Prostate gland (tissue), 2 donors: ENCODE data around the gene MMP19. TPM values are rescaled to one million over a fixed set of nuclear protein-coding genes. Genes with fewer than 3 reads are reported as not detected.

Experiments used
- DNase-seq: peaks from one replicate; pipeline ENCODE4 v3.0.0-alpha.2; 2019; ENCODE audit warnings: low spot score
- H3K27ac ChIP-seq, 2 donors: fragments of 200-600 bp; sonication (generic); 2 replicates each; pipeline ENCODE4 v1.5.1; 2017 to 2019
- H3K27me3 ChIP-seq: fragments of 200-600 bp; sonication (generic); replicated peaks from 2 replicates; pipeline ENCODE4 v1.5.1; 2019; ENCODE audit not compliant: insufficient read depth
- H3K36me3 ChIP-seq, 2 donors: fragments of 200-600 bp; sonication (generic); 1 replicate in 1 of 2; 2 replicates in 1 of 2; pipeline versions ENCODE4 v1.5.1 to v1.8.1; 2017 to 2019
- H3K4me1 ChIP-seq: fragments of 200-600 bp; sonication (generic); replicated peaks from 2 replicates; pipeline ENCODE4 v1.5.1; 2019
- H3K4me3 ChIP-seq, 2 donors: fragments of 200-600 bp; sonication (generic); 2 replicates each; pipeline ENCODE4 v1.5.1; 2017 to 2019
- H3K9me3 ChIP-seq: fragments of 200-600 bp; sonication (generic); 2 replicates; pipeline ENCODE4 v1.5.1; 2017
- CTCF ChIP-seq, 4 experiments: fragments of 200-600 bp in 2 of 4; fragments of 450-650 bp in 2 of 4; sonication (generic) in 2 of 4; IDR thresholded peaks; 1 replicate in 3 of 4; 2 replicates in 1 of 4; pipeline ENCODE4 v1.5.1; 2016 to 2019; ENCODE audit warnings: antibody characterized with exemption in 4 of 4, mild to moderate bottlenecking in 2 of 4, moderate library complexity in 2 of 4
- POLR2A ChIP-seq: fragments of 450-650 bp; IDR thresholded peaks from one replicate; pipeline ENCODE4 v1.6.1; 2016; ENCODE audit warnings: antibody characterized with exemption, mild to moderate bottlenecking
- POLR2AphosphoS5 ChIP-seq: sonication (generic); formaldehyde crosslinking; IDR thresholded peaks from one replicate; pipeline ENCODE4 v1.6.1; 2017; ENCODE audit warnings: antibody characterized with exemption
- WGBS: methylation state at CpG from one replicate; pipeline ENCODE4 v1.1.5; 2018; 5-methylcytosine and 5-hydroxymethylcytosine counted together
- intact Hi-C: fragments of 100-400 bp; cut with DNase I; formaldehyde crosslinking; loops from one replicate; pipeline ENCODE4 v1.14.2; 2022
- total RNA-seq, 2 donors: library from RNA; depleted of rRNA; stranded (reverse); fragments of >200 nt; gene quantifications; one replicate each; pipeline ENCODE4 v1.1.0, GENCODE V29; 2016

MMP19 gene
- total RNA-seq, 2 donors from 2014 or later: 0.46 to 2.6 TPM

GRCh38 chr12:55795950-55796349 lies 46.8 kb downstream of the MMP19 start:
- H3K27me3 ChIP-seq: no peaks in the 10 kb centered on the region
- intact Hi-C loops: loop anchor here (2.0 kb wide), 1 partner anchor 53 kb away; the partner anchor contains the start of gene GDF11
- H3K4me3 ChIP-seq: no peak overlapping the region
- H3K36me3 ChIP-seq: peaks cover 0 to 7% of the 10 kb centered on the region in 2 donors
- TF ChIP-seq POLR2AphosphoS5 (no peak), POLR2A (no peak), CTCF (IDR thresholded peaks at IDR 0.05) (no peak)
- H3K9me3 ChIP-seq: no peaks in the 10 kb centered on the region
- no peaks in the 10 kb centered on the region for H3K4me1 ChIP-seq
- H3K27ac ChIP-seq: no peak overlapping the region
- DNase-seq: no peak

- H3K27ac ChIP-seq: no peak overlapping the region
- H3K27me3 ChIP-seq: no peaks in the 10 kb centered on the region
- no peak overlapping the region for H3K4me3 ChIP-seq
- no peaks in the 10 kb centered on the region for H3K4me1 ChIP-seq
- 95% methylated on average over 4 of the region's 4 CpGs for WGBS
- DNase-seq: no peak
- peaks cover 7 to 15% of the 10 kb centered on the region in 2 donors for H3K36me3 ChIP-seq
- H3K9me3 ChIP-seq: no peaks in the 10 kb centered on the region
- no peak for TF ChIP-seq POLR2AphosphoS5
- no peak for TF ChIP-seq POLR2A
- no peak for TF ChIP-seq CTCF (IDR thresholded peaks at IDR 0.05)
- intact Hi-C loops: no loop called here
Observed at GRCh38 chr12:55789893-55790292, 52.8 kb downstream of the MMP19 start.

- Histone ChIP-seq H3K4me3 (no peak overlapping the region), H3K36me3 (peaks cover 7 to 10% of the 10 kb centered on the region in 2 donors), H3K9me3 (no peaks in the 10 kb centered on the region), H3K27ac (no peak overlapping the region), H3K4me1 (no peaks in the 10 kb centered on the region), H3K27me3 (no peaks in the 10 kb centered on the region)
- DNase-seq: no peak
- WGBS: 80% methylated on average over 2 of the region's 2 CpGs
- intact Hi-C loops: no loop called here
- TF ChIP-seq POLR2A (no peak), CTCF (IDR thresholded peaks at IDR 0.05) (no peak), POLR2AphosphoS5 (no peak)
Observed at GRCh38 chr12:55789171-55789570, 53.6 kb downstream of the MMP19 start.

GRCh38 chr12:55788546-55788945 lies 54.2 kb downstream of the MMP19 start:
- 80% methylated on average over 7 of the region's 7 CpGs for WGBS
- H3K27me3 ChIP-seq: no peaks in the 10 kb centered on the region
- no peak overlapping the region for H3K4me3 ChIP-seq
- no peaks in the 10 kb centered on the region for H3K4me1 ChIP-seq
- TF ChIP-seq CTCF (IDR thresholded peaks at IDR 0.05): no peak
- no peak for TF ChIP-seq POLR2A
- DNase-seq: no peak
- no peaks in the 10 kb centered on the region for H3K9me3 ChIP-seq
- intact Hi-C loops: no loop called here
- no peak overlapping the region for H3K27ac ChIP-seq
- peaks cover 7 to 8% of the 10 kb centered on the region in 2 donors for H3K36me3 ChIP-seq

Other genes with a start within 250 kb of the MMP19 start
- not detected for gene OR10P1, start 206.0 kb downstream of the MMP19 start, total RNA-seq
- 10 to 100 TPM; 17.4 to 37.0 TPM for gene ITGA7, start 135.0 kb downstream of the MMP19 start, total RNA-seq
- gene BLOC1S1, start 126.9 kb downstream of the MMP19 start, total RNA-seq: 100 to 1,000 TPM; 151 to 240 TPM
- gene RDH5, start 122.5 kb downstream of the MMP19 start, total RNA-seq: 10 to 100 TPM in 1 of 2 donors, 1 to 10 TPM in 1; 5.7 to 12.6 TPM
- 100 to 1,000 TPM; 485 to 585 TPM for gene CD63, start 113.9 kb downstream of the MMP19 start, total RNA-seq
- gene GDF11, start 99.8 kb downstream of the MMP19 start, total RNA-seq: 10 to 100 TPM in 1 of 2 donors, 1 to 10 TPM in 1; 4.1 to 10.3 TPM
- gene SARNP, start 25.2 kb downstream of the MMP19 start, total RNA-seq: 10 to 100 TPM; 65.9 to 75.9 TPM
- gene ORMDL2, start 24.9 kb downstream of the MMP19 start, total RNA-seq: 10 to 100 TPM; 23.1 to 29.3 TPM
- 10 to 100 TPM; 58.0 to 79.6 TPM for gene DNAJC14, start 13.3 kb downstream of the MMP19 start, total RNA-seq
- gene PYM1, start 85.0 kb upstream of the MMP19 start, total RNA-seq: 10 to 100 TPM; 89.0 to 94.5 TPM
- gene DGKA, start 88.2 kb upstream of the MMP19 start, total RNA-seq: 100 to 1,000 TPM in 1 of 2 donors, 10 to 100 TPM in 1; 74.9 to 161 TPM
- 1 to 10 TPM in 1 of 2 donors, under 1 TPM in 1; 0.18 to 8.6 TPM for gene PMEL, start 123.1 kb upstream of the MMP19 start, total RNA-seq
- gene CDK2, start 123.9 kb upstream of the MMP19 start, total RNA-seq: 10 to 100 TPM; 24.3 to 28.2 TPM
- 100 to 1,000 TPM in 1 of 2 donors, 10 to 100 TPM in 1; 82.5 to 191 TPM for gene RAB5B, start 131.1 kb upstream of the MMP19 start, total RNA-seq
- 10 to 100 TPM; 23.6 to 49.6 TPM for gene SUOX, start 154.3 kb upstream of the MMP19 start, total RNA-seq
- gene IKZF4, start 178.1 kb upstream of the MMP19 start, total RNA-seq: 1 to 10 TPM; 2.2 to 6.2 TPM
- gene RPS26, start 199.0 kb upstream of the MMP19 start, total RNA-seq: 1,000 to 10,000 TPM in 1 of 2 donors, 100 to 1,000 TPM in 1; 284 to 1,659 TPM
- 100 to 1,000 TPM in 1 of 2 donors, 10 to 100 TPM in 1; 77.3 to 117 TPM for gene ERBB3, start 237.2 kb upstream of the MMP19 start, total RNA-seq